H1 (cell line): ENCODE data around the gene SLC25A12. TPM values are rescaled to one million over a fixed set of nuclear protein-coding genes. Genes with fewer than 3 reads are reported as not detected.

Experiments used
- CTCF ChIA-PET: fragments of 300-600 bp; sonication (Branson Sonifier 250); formaldehyde crosslinking; loops from one replicate; lab custom pipeline; 2021; ENCODE audit not compliant: partially characterized antibody; lab: Charles Lee
- POLR2A ChIA-PET: fragments of 300-600 bp; sonication (Branson Sonifier 250); formaldehyde crosslinking; loops from one replicate; lab custom pipeline; 2021; ENCODE audit warnings: inconsistent platforms; ENCODE audit not compliant: partially characterized antibody; lab: Charles Lee
- DNase-seq, 2 experiments: peaks; one replicate each; pipeline versions ENCODE4 v3.0.0 to v3.0.0-alpha.2; 2010 to 2022; ENCODE audit warnings: low spot score in 2 of 2, low read depth in 1 of 2, mixed read lengths in 1 of 2
- FAIRE-seq: peaks from 2 replicates; lab custom pipeline; 2011; peaks lifted over from hg19 to GRCh38; lab: Jason Lieb, UNC
- H2AFZ ChIP-seq: 2 replicates; pipeline ENCODE4 v1.8.1; 2012; ENCODE audit warnings: low read length, inconsistent platforms
- H2AK5ac ChIP-seq: 2 replicates; pipeline ENCODE4 v1.6.1; 2013; ENCODE audit warnings: low read depth, low read length
- H2BK120ac ChIP-seq: replicated peaks from 2 replicates; pipeline ENCODE3; 2013; ENCODE audit warnings: low read depth, low read length, inconsistent platforms
- H2BK12ac ChIP-seq: 2 replicates; pipeline ENCODE4 v1.6.1; 2013; ENCODE audit warnings: low read depth, low read length
- H2BK15ac ChIP-seq: 2 replicates; pipeline ENCODE4 v1.6.1; 2013; ENCODE audit warnings: low read length
- H2BK20ac ChIP-seq: 2 replicates; pipeline ENCODE4 v1.6.1; 2013; ENCODE audit warnings: low read length
- H2BK5ac ChIP-seq: 2 replicates; pipeline ENCODE4 v1.6.1; 2013; ENCODE audit warnings: low read depth, low read length
- H3K14ac ChIP-seq: 2 replicates; pipeline ENCODE4 v1.6.1; 2013; ENCODE audit warnings: inconsistent platforms; ENCODE audit not compliant: insufficient read length
- H3K18ac ChIP-seq: 2 replicates; pipeline ENCODE4 v1.6.1; 2013; ENCODE audit warnings: low read length; ENCODE audit errors: extremely low read depth
- H3K23ac ChIP-seq: 2 replicates; pipeline ENCODE4 v1.6.1; 2013; ENCODE audit warnings: inconsistent platforms; ENCODE audit not compliant: insufficient read length
- H3K23me2 ChIP-seq: 2 replicates; pipeline ENCODE4 v1.6.1; 2013; ENCODE audit warnings: low read depth, low read length
- H3K27ac ChIP-seq: 2 replicates; pipeline ENCODE4 v1.6.1; 2011; ENCODE audit warnings: low read depth, low read length, inconsistent platforms
- H3K27me3 ChIP-seq, 4 experiments: replicated peaks in 1 of 4; 1 replicate in 1 of 4; 2 replicates in 3 of 4; pipeline versions ENCODE4 v1.6.1 to v1.8.1; 2011 to 2013; ENCODE audit warnings: low read length in 3 of 4, mild to moderate bottlenecking in 3 of 4, inconsistent platforms in 2 of 4, mixed read lengths in 2 of 4, moderate library complexity in 1 of 4; ENCODE audit not compliant: control insufficient read depth in 3 of 4, insufficient read depth in 3 of 4; ENCODE audit errors: extremely low read depth in 1 of 4
- H3K36me3 ChIP-seq, 4 experiments: 2 replicates each; pipeline versions ENCODE4 v1.6.1 to v1.8.1; 2011 to 2013; ENCODE audit warnings: mild to moderate bottlenecking in 4 of 4, low read length in 3 of 4, moderate library complexity in 2 of 4, control low read depth in 1 of 4, inconsistent platforms in 1 of 4; ENCODE audit not compliant: insufficient read depth in 4 of 4, control insufficient read depth in 2 of 4
- H3K4ac ChIP-seq: replicated peaks from 2 replicates; pipeline ENCODE3; 2013; ENCODE audit warnings: low read length, low read depth, mixed read lengths, inconsistent platforms; ENCODE audit not compliant: insufficient read length
- H3K4me1 ChIP-seq, 4 experiments: replicated peaks in 1 of 4; 1 replicate in 1 of 4; 2 replicates in 3 of 4; pipeline versions ENCODE4 v1.6.1 to v1.8.1; 2011 to 2013; ENCODE audit warnings: low read length in 3 of 4, inconsistent platforms in 2 of 4, mixed read lengths in 1 of 4; ENCODE audit not compliant: insufficient read depth in 4 of 4, control insufficient read depth in 3 of 4
- H3K4me2 ChIP-seq, 2 experiments: 2 replicates each; pipeline versions ENCODE4 v1.6.1 to v1.8.1; 2011 to 2013; ENCODE audit warnings: low read depth in 2 of 2, low read length in 2 of 2, control low read depth in 1 of 2, inconsistent platforms in 1 of 2, mild to moderate bottlenecking in 1 of 2; ENCODE audit not compliant: insufficient read depth in 1 of 2
- H3K4me3 ChIP-seq, 4 experiments: fragments of 200-600, 300-600 bp in 1 of 4; sonication (generic), shearing (Covaris generic), sonication (Bioruptor Twin) in 1 of 4; 2 replicates each; pipeline versions ENCODE4 v1.5.1 to v1.8.1; 2011 to 2016; ENCODE audit warnings: low read length in 4 of 4, low read depth in 3 of 4, control low read depth in 2 of 4, inconsistent platforms in 2 of 4, mild to moderate bottlenecking in 2 of 4, mixed read lengths in 1 of 4, moderate library complexity in 1 of 4; ENCODE audit not compliant: insufficient read depth in 2 of 4; ENCODE audit errors: extremely low read depth in 1 of 4
- H3K56ac ChIP-seq: replicated peaks from 2 replicates; pipeline ENCODE3; 2013; ENCODE audit warnings: low read depth, mild to moderate bottlenecking, mixed read lengths, low read length, inconsistent platforms; ENCODE audit not compliant: insufficient read length
- H3K79me1 ChIP-seq: 2 replicates; pipeline ENCODE4 v1.6.1; 2013; ENCODE audit warnings: low read depth, low read length, control low read depth
- H3K79me2 ChIP-seq, 2 experiments: 2 replicates each; pipeline versions ENCODE4 v1.6.1 to v1.8.1; 2012 to 2013; ENCODE audit warnings: low read length in 2 of 2, mild to moderate bottlenecking in 2 of 2, inconsistent platforms in 1 of 2; ENCODE audit not compliant: insufficient read depth in 2 of 2, control insufficient read depth in 1 of 2
- H3K9ac ChIP-seq, 4 experiments: replicated peaks in 1 of 4; 1 replicate in 1 of 4; 2 replicates in 3 of 4; pipeline versions ENCODE4 v1.6.1 to v1.8.1; 2011 to 2013; ENCODE audit warnings: low read depth in 3 of 4, low read length in 3 of 4, control low read depth in 2 of 4, mild to moderate bottlenecking in 2 of 4, moderate library complexity in 2 of 4, inconsistent platforms in 1 of 4; ENCODE audit errors: extremely low read depth in 1 of 4
- H3K9me3 ChIP-seq, 2 experiments: 2 replicates each; pipeline versions ENCODE4 v1.6.1 to v1.8.1; 2012 to 2013; ENCODE audit warnings: mild to moderate bottlenecking in 2 of 2, moderate library complexity in 2 of 2, control low read depth in 1 of 2, inconsistent platforms in 1 of 2, low read depth in 1 of 2, low read length in 1 of 2, mixed read lengths in 1 of 2; ENCODE audit not compliant: insufficient read depth in 2 of 2
- H4K20me1 ChIP-seq, 2 experiments: replicated peaks in 1 of 2; 2 replicates each; pipeline versions ENCODE3 to v1.8.1; 2011 to 2013; ENCODE audit warnings: inconsistent platforms in 2 of 2, low read length in 2 of 2, mild to moderate bottlenecking in 1 of 2; ENCODE audit not compliant: insufficient read depth in 2 of 2, control insufficient read depth in 1 of 2
- H4K5ac ChIP-seq: 2 replicates; pipeline ENCODE4 v1.6.1; 2013; ENCODE audit warnings: low read length, low read depth, mixed read lengths, inconsistent platforms; ENCODE audit not compliant: insufficient read length
- H4K8ac ChIP-seq: 2 replicates; pipeline ENCODE4 v1.8.0; 2013; ENCODE audit warnings: mild to moderate bottlenecking, moderate library complexity, low read length, inconsistent platforms; ENCODE audit not compliant: insufficient read depth; ENCODE audit errors: extremely low read depth
- H4K91ac ChIP-seq: replicated peaks from 2 replicates; pipeline ENCODE3; 2013; ENCODE audit warnings: low read length, mixed read lengths, inconsistent platforms; ENCODE audit not compliant: insufficient read length
- EZH2 ChIP-seq: fragments of 200-600 bp; sonication (generic); IDR thresholded peaks from 2 replicates; pipeline ENCODE4 v1.7.1; 2012; ENCODE audit warnings: low read depth, mild to moderate bottlenecking, moderate library complexity, low read length, inconsistent platforms; ENCODE audit not compliant: severe bottlenecking
- WGBS, 2 experiments: shearing (Covaris generic) in 1 of 2; methylation state at CpG; one replicate each; pipeline versions ENCODE4 v1.1.6 to v1.1.7; 2013 to 2015; ENCODE audit warnings: low lambda C conversion rate in 2 of 2, mixed read lengths in 2 of 2, inconsistent platforms in 1 of 2, low coverage in 1 of 2, missing lambda C conversion rate in 1 of 2; ENCODE audit not compliant: insufficient replicate concordance in 2 of 2, insufficient coverage in 1 of 2, insufficient read length in 1 of 2; ENCODE audit errors: extremely low coverage in 1 of 2, missing lambda C conversion rate in 1 of 2; 5-methylcytosine and 5-hydroxymethylcytosine counted together
- polyA plus RNA-seq, 7 experiments: library from polyadenylated mRNA; depleted of rRNA in 3 of 7; stranded (reverse) in 5 of 7; unstranded in 2 of 7; fragments of >200 nt in 5 of 7; fragments of 200-250 nt in 2 of 7; gene quantifications; 1 replicate in 5 of 7; 2 replicates in 1 of 7; 4 replicates in 1 of 7; pipeline versions ENCODE4 v1.2.1 to v1.2.3, GENCODE V29; 2011 to 2013; ENCODE audit warnings: missing spikeins in 2 of 7, mixed read lengths in 2 of 7
- total RNA-seq: library from RNA; stranded (reverse); fragmentation: NEBNext Ultra II Directional; extraction: Animal tissue kit (Norgen Biotek cat#: 25700); gene quantifications from 2 replicates; pipeline ENCODE4 v1.2.1, GENCODE V29; 2021

SLC25A12 gene
- total and polyA plus RNA-seq, 2 of the 8 experiments (the other 6 are each of a cell fraction or from before 2014, with no cell fraction given) = 7.7 to 10.2 TPM

- WGBS, 2 experiments = 87% methylated on average over 2 of the region's 2 CpGs; no CpG with 5 or more reads in 1 of the 2 experiments
- DNase-seq (no peak), FAIRE-seq (no peak)
- Histone ChIP-seq H2BK15ac (no peak overlapping the region), H3K14ac (no peak overlapping the region), H3K9ac (no peak overlapping the region), H3K4me2 (no peak overlapping the region), H3K23me2 (no peaks in the 10 kb centered on the region), H4K20me1 (peaks cover 0 to 2% of the 10 kb centered on the region in 2 experiments), H3K9me3 (no peaks in the 10 kb centered on the region), H3K18ac (no peak overlapping the region), H3K79me1 (no peaks in the 10 kb centered on the region), H4K91ac (no peak overlapping the region), H3K4ac (no peak overlapping the region), H2BK5ac (no peak overlapping the region), H4K8ac (no peak overlapping the region), H3K4me1 (no peaks in the 10 kb centered on the region), H3K23ac (no peak overlapping the region), H3K79me2 (no peaks in the 10 kb centered on the region), H3K56ac (no peak overlapping the region), H2BK20ac (no peak overlapping the region), H2BK120ac (no peak overlapping the region), H3K36me3 (peaks cover 0 to 30% (median 6%) of the 10 kb centered on the region in 4 experiments; a peak in 5 of 8 replicates), H2AFZ (no peak overlapping the region), H3K27me3 (no peaks in the 10 kb centered on the region), H3K27ac (no peak overlapping the region), H2AK5ac (no peak overlapping the region), H3K4me3 (no peak overlapping the region), H2BK12ac (no peak overlapping the region), H4K5ac (no peak overlapping the region)
- no peak for TF ChIP-seq EZH2
- CTCF ChIA-PET = interaction anchor here (1.0 to 1.5 kb wide), 3 partner anchors 48 to 374 kb away, joined by 3 read pairs; no protein-coding TSS in a partner anchor
- POLR2A ChIA-PET = no interaction called here
Measured at GRCh38 chr2:171741189-171741588, 152.9 kb downstream of the SLC25A12 start.
